CD8-positive, alpha-beta memory T cell (primary cell): ENCODE measurements around the gene PKDCC. TPM values are rescaled to one million over a fixed set of nuclear protein-coding genes. Genes with fewer than 3 reads are reported as not detected.

Source experiments
- CTCF ChIA-PET: fragments of 350-600 bp; sonication (Branson Sonifier 250); formaldehyde crosslinking; loops from one replicate; lab custom pipeline; 2021; ENCODE audit warnings: antibody characterized with exemption; lab: Charles Lee
- POLR2A ChIA-PET: fragments of 350-600 bp; sonication (Branson Sonifier 250); formaldehyde crosslinking; loops from one replicate; lab custom pipeline; 2021; ENCODE audit warnings: antibody characterized with exemption; lab: Charles Lee
- DNase-seq, 5 donors: peaks; one replicate each; pipeline versions ENCODE4 v3.0.0 to v3.0.0-alpha.2; 2020 to 2022; ENCODE audit warnings: mixed read lengths in 1 of 5
- H3K27ac ChIP-seq: one replicate; pipeline ENCODE4 v1.7.0; 2013; ENCODE audit warnings: low read depth, mild to moderate bottlenecking, low read length, moderate library complexity
- H3K27me3 ChIP-seq: 2 replicates; pipeline ENCODE4 v1.7.0; 2013; ENCODE audit warnings: low read length, mild to moderate bottlenecking; ENCODE audit not compliant: insufficient read depth, poor library complexity, severe bottlenecking
- H3K36me3 ChIP-seq: 2 replicates; pipeline ENCODE4 v1.7.0; 2013; ENCODE audit warnings: mild to moderate bottlenecking, low read length, moderate library complexity; ENCODE audit not compliant: insufficient read depth
- H3K4me1 ChIP-seq: 2 replicates; pipeline ENCODE4 v1.7.0; 2013; ENCODE audit warnings: mild to moderate bottlenecking, low read length, moderate library complexity; ENCODE audit not compliant: insufficient read depth
- H3K4me3 ChIP-seq: 2 replicates; pipeline ENCODE4 v1.7.0; 2013; ENCODE audit warnings: mild to moderate bottlenecking, low read length
- H3K9me3 ChIP-seq: 2 replicates; pipeline ENCODE4 v1.7.0; 2013; ENCODE audit warnings: mild to moderate bottlenecking, low read length
- H3K27ac Mint-ChIP-seq, 8 donors: one replicate each; pipeline ENCODE4 v1.8.0; 2020 to 2021; ENCODE audit warnings: mixed read lengths in 8 of 8, mild to moderate bottlenecking in 6 of 8, inconsistent platforms in 3 of 8, moderate library complexity in 3 of 8
- H3K27me3 Mint-ChIP-seq, 2 donors: one replicate each; pipeline ENCODE4 v1.8.0; 2020 to 2021; ENCODE audit warnings: mixed read lengths in 2 of 2, mild to moderate bottlenecking in 1 of 2, moderate library complexity in 1 of 2
- H3K36me3 Mint-ChIP-seq, 3 donors: one replicate each; pipeline ENCODE4 v1.8.0; 2020 to 2021; ENCODE audit warnings: mixed read lengths in 3 of 3, inconsistent platforms in 1 of 3, mild to moderate bottlenecking in 1 of 3
- H3K4me1 Mint-ChIP-seq, 3 donors: one replicate each; pipeline ENCODE4 v1.8.0; 2020 to 2021; ENCODE audit warnings: mixed read lengths in 3 of 3, inconsistent platforms in 1 of 3, mild to moderate bottlenecking in 1 of 3
- H3K4me3 Mint-ChIP-seq, 7 donors: one replicate each; pipeline ENCODE4 v1.8.0; 2020 to 2021; ENCODE audit warnings: mixed read lengths in 7 of 7, mild to moderate bottlenecking in 6 of 7, moderate library complexity in 4 of 7, inconsistent platforms in 2 of 7
- H3K9me3 Mint-ChIP-seq, 5 donors: one replicate each; pipeline ENCODE4 v1.8.0; 2020 to 2022; ENCODE audit warnings: mixed read lengths in 5 of 5, mild to moderate bottlenecking in 3 of 5, moderate library complexity in 2 of 5, inconsistent platforms in 1 of 5
- polyA plus RNA-seq: library from polyadenylated mRNA; unstranded; fragments of 300-500 nt; fragmentation: Illumina TruSeq; gene quantifications from one replicate; pipeline ENCODE4 v1.2.3, GENCODE V29; 2021
- total RNA-seq, 2 experiments: library from RNA; stranded (reverse); gene quantifications; one replicate each; pipeline ENCODE4 v1.2.3, GENCODE V29; 2021

The PKDCC gene
- total and polyA plus RNA-seq, 3 experiments from 2014 or later, result 0.28 to 0.78 TPM; not detected in 1

GRCh38 chr2:42092084-42092996 lies 44.5 kb downstream of the PKDCC start:
- Histone ChIP-seq H3K4me1 (peaks cover 4% of the 10 kb centered on the region), H3K27me3 (no peaks in the 10 kb centered on the region), H3K4me3 (no peak overlapping the region), H3K27ac (no peak overlapping the region), H3K9me3 (no peaks in the 10 kb centered on the region), H3K36me3 (no peaks in the 10 kb centered on the region)
- H3K27me3 Mint-ChIP-seq, result peaks cover 0 to 7% of the 10 kb centered on the region in 2 donors
- CTCF ChIA-PET, result interaction anchor here (1.1 to 1.8 kb wide), 3 partner anchors 223 to 239 kb away, joined by 4 to 6 read pairs (median 6); no protein-coding TSS in a partner anchor
- peaks cover 14 to 32% (median 16%) of the 10 kb centered on the region in 3 donors for H3K4me1 Mint-ChIP-seq
- peak overlapping the region in 2 of 7 donors; percentile 7 to 13 for H3K4me3 Mint-ChIP-seq
- H3K36me3 Mint-ChIP-seq, result no peaks in the 10 kb centered on the region
- DNase-seq, result no peak
- POLR2A ChIA-PET, result no interaction called here
- peak overlapping the region in 6 of 8 donors; percentile 20 to 75 (median 52) for H3K27ac Mint-ChIP-seq
- no peaks in the 10 kb centered on the region for H3K9me3 Mint-ChIP-seq

GRCh38 chr2:42094114-42094513 lies 46.3 kb downstream of the PKDCC start:
- Mint-ChIP-seq H3K27ac (no peak overlapping the region), H3K27me3 (peaks cover 0 to 7% of the 10 kb centered on the region in 2 donors), H3K36me3 (no peaks in the 10 kb centered on the region), H3K9me3 (no peaks in the 10 kb centered on the region), H3K4me1 (peaks cover 28 to 49% (median 32%) of the 10 kb centered on the region in 3 donors), H3K4me3 (no peak overlapping the region)
- H3K36me3 ChIP-seq, result no peaks in the 10 kb centered on the region
- ChIA-PET CTCF (interaction anchor here (0.6 to 7.5 kb wide), 11 partner anchors 12 to 230 kb away, joined by 3 to 63 read pairs (median 7); partner anchors contain the start of gene EML4), POLR2A (no interaction called here)
- peaks cover 15% of the 10 kb centered on the region for H3K4me1 ChIP-seq
- H3K4me3 ChIP-seq, result no peak overlapping the region
- DNase-seq, result no peak
- no peaks in the 10 kb centered on the region for H3K9me3 ChIP-seq
- H3K27ac ChIP-seq, result no peak overlapping the region
- H3K27me3 ChIP-seq, result no peaks in the 10 kb centered on the region

- peak overlapping the region in 6 of 8 donors; percentile 41 to 86 (median 68) for H3K27ac Mint-ChIP-seq
- peaks cover 46 to 62% (median 49%) of the 10 kb centered on the region in 3 donors for H3K4me1 Mint-ChIP-seq
- ChIA-PET POLR2A (interaction anchor here (0.5 to 1.3 kb wide), 3 partner anchors 10 to 162 kb away, joined by 3 to 4 read pairs (median 4); no protein-coding TSS in a partner anchor), CTCF (interaction anchor here (0.6 to 7.5 kb wide), 33 partner anchors 9 to 253 kb away, joined by 3 to 63 read pairs (median 4); partner anchors contain the start of gene EML4)
- no peaks in the 10 kb centered on the region for H3K36me3 ChIP-seq
- H3K9me3 Mint-ChIP-seq, result no peaks in the 10 kb centered on the region
- H3K27me3 Mint-ChIP-seq, result no peaks in the 10 kb centered on the region
- no peaks in the 10 kb centered on the region for H3K9me3 ChIP-seq
- no peaks in the 10 kb centered on the region for H3K36me3 Mint-ChIP-seq
- no peak overlapping the region for H3K4me3 Mint-ChIP-seq
- H3K27me3 ChIP-seq, result no peaks in the 10 kb centered on the region
- H3K4me3 ChIP-seq, result no peak overlapping the region
- DNase-seq, result peak; percentile 62 to 82 (median 66)
- H3K4me1 ChIP-seq, result peaks cover 33% of the 10 kb centered on the region
- H3K27ac ChIP-seq, result no peak overlapping the region
Measured at GRCh38 chr2:42095923-42096408, 48.1 kb downstream of the PKDCC start.

- peak overlapping the region in 7 of 8 donors; percentile 31 to 97 (median 87) for H3K27ac Mint-ChIP-seq
- no peak overlapping the region for H3K4me3 ChIP-seq
- no peaks in the 10 kb centered on the region for H3K36me3 ChIP-seq
- H3K9me3 Mint-ChIP-seq, result no peaks in the 10 kb centered on the region
- peaks cover 0 to 2% of the 10 kb centered on the region in 2 donors for H3K27me3 Mint-ChIP-seq
- peaks cover 41% of the 10 kb centered on the region for H3K4me1 ChIP-seq
- no peaks in the 10 kb centered on the region for H3K27me3 ChIP-seq
- no peak for DNase-seq
- peak overlapping the region in 2 of 7 donors; percentile 12 to 72 for H3K4me3 Mint-ChIP-seq
- H3K4me1 Mint-ChIP-seq, result peaks cover 49 to 56% (median 49%) of the 10 kb centered on the region in 3 donors
- no peaks in the 10 kb centered on the region for H3K9me3 ChIP-seq
- CTCF ChIA-PET, result interaction anchor here (0.8 to 7.5 kb wide), 26 partner anchors 9 to 240 kb away, joined by 3 to 63 read pairs (median 6); partner anchors contain the start of gene EML4
- POLR2A ChIA-PET, result interaction anchor here (1.1 to 1.3 kb wide), 2 partner anchors 8 to 99 kb away, joined by 3 to 4 read pairs; no protein-coding TSS in a partner anchor
- H3K27ac ChIP-seq, result no peak overlapping the region
- H3K36me3 Mint-ChIP-seq, result no peaks in the 10 kb centered on the region
Measured at GRCh38 chr2:42096869-42097591, 49.2 kb downstream of the PKDCC start.

GRCh38 chr2:42098571-42099437 lies 51.0 kb downstream of the PKDCC start:
- Histone ChIP-seq H3K9me3 (no peaks in the 10 kb centered on the region), H3K4me3 (no peak overlapping the region), H3K27me3 (no peaks in the 10 kb centered on the region), H3K4me1 (peaks cover 55% of the 10 kb centered on the region), H3K27ac (no peak overlapping the region), H3K36me3 (no peaks in the 10 kb centered on the region)
- POLR2A ChIA-PET, result interaction anchor here (1.4 to 1.9 kb wide), 3 partner anchors 30 to 37 kb away, joined by 3 to 13 read pairs (median 8); no protein-coding TSS in a partner anchor
- H3K27ac Mint-ChIP-seq, result peak overlapping the region; percentile 51 to 99 (median 95)
- peaks cover 0 to 2% of the 10 kb centered on the region in 2 donors for H3K27me3 Mint-ChIP-seq
- peaks cover 0 to 2% (median 0%) of the 10 kb centered on the region in 5 donors for H3K9me3 Mint-ChIP-seq
- H3K4me3 Mint-ChIP-seq, result peak overlapping the region in 6 of 7 donors; percentile 28 to 80 (median 68)
- H3K4me1 Mint-ChIP-seq, result peaks cover 47 to 55% (median 49%) of the 10 kb centered on the region in 3 donors
- H3K36me3 Mint-ChIP-seq, result no peaks in the 10 kb centered on the region
- CTCF ChIA-PET, result interaction anchor here (1.2 to 7.5 kb wide), 10 partner anchors 12 to 230 kb away, joined by 3 to 63 read pairs (median 8); no protein-coding TSS in a partner anchor
- DNase-seq, result peak in 1 of 5 donors; percentile 31

- no peak overlapping the region for H3K27ac ChIP-seq
- Mint-ChIP-seq H3K4me1 (peaks cover 47 to 55% (median 49%) of the 10 kb centered on the region in 3 donors), H3K36me3 (no peaks in the 10 kb centered on the region), H3K4me3 (peak overlapping the region; percentile 33 to 87 (median 73)), H3K27me3 (peaks cover 0 to 2% of the 10 kb centered on the region in 2 donors), H3K9me3 (peaks cover 0 to 2% (median 0%) of the 10 kb centered on the region in 5 donors), H3K27ac (peak overlapping the region; percentile 51 to 99 (median 95))
- DNase-seq, result no peak
- ChIA-PET POLR2A (interaction anchor here (0.9 to 1.9 kb wide), 4 partner anchors 28 to 36 kb away, joined by 3 to 13 read pairs (median 6); no protein-coding TSS in a partner anchor), CTCF (interaction anchor here (0.9 to 7.5 kb wide), 8 partner anchors 13 to 139 kb away, joined by 3 to 63 read pairs (median 4); no protein-coding TSS in a partner anchor)
- peaks cover 63% of the 10 kb centered on the region for H3K4me1 ChIP-seq
- no peaks in the 10 kb centered on the region for H3K27me3 ChIP-seq
- no peaks in the 10 kb centered on the region for H3K36me3 ChIP-seq
- no peak overlapping the region for H3K4me3 ChIP-seq
- no peaks in the 10 kb centered on the region for H3K9me3 ChIP-seq
Measured at GRCh38 chr2:42099438-42100173, 51.8 kb downstream of the PKDCC start.
